Heart left ventricle (tissue), 16 donors: ENCODE measurements around the gene KRT32. TPM values are rescaled to one million over a fixed set of nuclear protein-coding genes. Genes with fewer than 3 reads are reported as not detected.

Source experiments
- ATAC-seq, 4 donors: fragments of 200-7000 bp; cut with Tn5 transposase; one replicate each; pipeline ENCODE4 v1.9.1; 2020 to 2022; ENCODE audit warnings: moderate library complexity in 4 of 4, mild to moderate bottlenecking in 3 of 4, moderate number of reproducible peaks in 1 of 4
- DNase-seq, 5 donors: peaks; one replicate each; pipeline ENCODE4 v3.0.0-alpha.2; 2020
- H3K27ac ChIP-seq, 12 donors: fragments of 200-600 bp; sonication (generic) in 4 of 12; one replicate each; pipeline versions ENCODE4 v1.5.0 to v1.8.0; 2016 to 2022; ENCODE audit warnings: mild to moderate bottlenecking in 2 of 12
- H3K27me3 ChIP-seq, 9 donors: fragments of 200-600 bp; sonication (generic) in 2 of 9; one replicate each; pipeline versions ENCODE4 v1.5.1 to v1.8.0; 2016 to 2022; ENCODE audit warnings: mild to moderate bottlenecking in 3 of 9
- H3K36me3 ChIP-seq, 9 donors: fragments of 200-600 bp; sonication (generic) in 2 of 9; one replicate each; pipeline versions ENCODE4 v1.5.0 to v1.8.0; 2018 to 2022; ENCODE audit warnings: mild to moderate bottlenecking in 2 of 9
- H3K4me1 ChIP-seq, 12 donors: fragments of 200-600 bp; sonication (generic) in 4 of 12; one replicate each; pipeline versions ENCODE4 v1.5.0 to v1.8.0; 2016 to 2022; ENCODE audit warnings: mild to moderate bottlenecking in 3 of 12
- H3K4me3 ChIP-seq, 12 donors: fragments of 200-600 bp; sonication (generic) in 4 of 12; one replicate each; pipeline versions ENCODE4 v1.5.0 to v1.8.0; 2017 to 2022; ENCODE audit warnings: mild to moderate bottlenecking in 9 of 12, moderate library complexity in 4 of 12
- H3K9me3 ChIP-seq, 12 donors: fragments of 200-600 bp; sonication (generic) in 4 of 12; one replicate each; pipeline versions ENCODE4 v1.5.0 to v1.8.0; 2016 to 2022; ENCODE audit warnings: mild to moderate bottlenecking in 1 of 12
- CTCF ChIP-seq, 12 donors: fragments of 200-600 bp; sonication (generic) in 4 of 12; IDR thresholded peaks; one replicate each; pipeline versions ENCODE4 v1.5.0 to v1.8.0; 2018 to 2022; ENCODE audit warnings: antibody characterized with exemption in 12 of 12, mild to moderate bottlenecking in 5 of 12
- POLR2A ChIP-seq, 2 donors: fragments of 450-650 bp; IDR thresholded peaks; one replicate each; pipeline ENCODE4 v1.6.1; 2017; ENCODE audit warnings: antibody characterized with exemption in 2 of 2, mild to moderate bottlenecking in 2 of 2, moderate library complexity in 2 of 2
- WGBS, 4 donors: extraction: QIAGEN DNeasy Blood & Tissue Kit in 2 of 4; methylation state at CpG; one replicate each; pipeline versions ENCODE4 v1.1.5 to v1.1.7; 2013 to 2018; 5-methylcytosine and 5-hydroxymethylcytosine counted together
- intact Hi-C, 10 donors: fragments of 100-400 bp; cut with DNase I; formaldehyde crosslinking; loops; one replicate each; pipeline versions ENCODE4 v1.11.1 to v1.14.2; 2022
- polyA plus RNA-seq, 2 donors: library from polyadenylated mRNA; stranded (reverse); fragments of 200-250 nt; gene quantifications; one replicate each; pipeline ENCODE4 v1.2.3, GENCODE V29; 2013
- total RNA-seq, 9 donors: library from RNA; depleted of rRNA in 2 of 9; stranded (reverse); fragments of >200 nt in 2 of 9; fragmentation: NEBNext Ultra II Directional in 3 of 9; extraction: Animal tissue kit (Norgen Biotek cat#: 25700) in 3 of 9; gene quantifications; one replicate each; pipeline versions ENCODE4 v1.1.0 to v1.2.4, GENCODE V29; 2016 to 2023
- donor health status: ischemic (EF 13 %, LVEDD 7.1; RV severe dilation, severe dysfunction).
- donor health status: healthy with polysubstance abuse.
- donor health status: DM: no; HTN: yes; CAD: no.
- donor health status: DM: no; HTN: no; CAD: no.
- donor health status: ischemic (EF 25% LVEDD 6.9; RV normal size, moderate dysfunction).
- donor health status: ischemic (EF 25% LVEDD 5.7; RV mildly dilated, moderate dysfunction).
- donor health status: healthy.
- donor health status: DM: yes; HTN: yes; CAD: no.
- donor health status: ischemic (EF 35%, LVEDD 5.7; RV mildly dilated, moderate dysfunction).
- donor health status: nonischemic (EF 11% LVEDD 7.7; RV severe dilation, severe dysfunction).
- donor health status: DM: yes; HTN: yes; CAD: no.
- donor health status: PGD.
- donor health status: ischemic (EF 29% LVEDD 5.4; RV normal size, mild dysfunction).
- donor health status: nonischemic (EF 23%, LVEDD 6.1; RV moderate dilation, normal function).

Gene KRT32
- total and polyA plus RNA-seq, 11 donors: 0.16 to 0.27 (median 0.21) TPM; not detected in 7

GRCh38 chr17:41483991-41484826 lies 17.0 kb upstream of the KRT32 start:
- peak in 2 of 4 donors; percentile 21 to 41 for ATAC-seq
- Histone ChIP-seq H3K36me3 (no peaks in the 10 kb centered on the region), H3K9me3 (no peaks in the 10 kb centered on the region), H3K27me3 (peaks cover 0 to 17% (median 3%) of the 10 kb centered on the region in 9 donors), H3K4me1 (no peaks in the 10 kb centered on the region), H3K27ac (no peak overlapping the region), H3K4me3 (no peak overlapping the region)
- TF ChIP-seq POLR2A (IDR thresholded peaks at IDR 0.05): no peak
- no peak for TF ChIP-seq CTCF (IDR thresholded peaks at IDR 0.05)
- intact Hi-C loops: no loop called here
- DNase-seq: no peak
- 43 to 57% (median 55%) methylated on average over 7 of the region's 7 CpGs for WGBS, 4 donors

- intact Hi-C loops: no loop called here
- 53 to 64% (median 56%) methylated on average over 9 of the region's 9 CpGs for WGBS, 4 donors
- no peak for ATAC-seq
- Histone ChIP-seq H3K27ac (no peak overlapping the region), H3K4me1 (no peaks in the 10 kb centered on the region), H3K4me3 (no peak overlapping the region), H3K36me3 (no peaks in the 10 kb centered on the region), H3K9me3 (no peaks in the 10 kb centered on the region), H3K27me3 (peaks cover 0 to 13% (median 3%) of the 10 kb centered on the region in 9 donors)
- DNase-seq: no peak
- TF ChIP-seq CTCF (IDR thresholded peaks at IDR 0.05): no peak
- TF ChIP-seq POLR2A (IDR thresholded peaks at IDR 0.05): no peak
Observed at GRCh38 chr17:41483531-41483930, 16.3 kb upstream of the KRT32 start.

- no peak within 1 kb of the TSS for H3K4me3 ChIP-seq
- H3K36me3 ChIP-seq: no peaks in the 10 kb centered on the region
- no peaks in the 10 kb centered on the region for H3K4me1 ChIP-seq
- peaks cover 0 to 12% (median 0%) of the 10 kb centered on the region in 9 donors for H3K27me3 ChIP-seq
- TF ChIP-seq POLR2A (IDR thresholded peaks at IDR 0.05) (no peak), CTCF (IDR thresholded peaks at IDR 0.05) (no peak)
- no peak for ATAC-seq
- intact Hi-C loops: no loop called here
- H3K27ac ChIP-seq: no peak within 1 kb of the TSS
- WGBS, 4 donors: 87 to 92% (median 90%) methylated on average over 2 of the region's 2 CpGs
- DNase-seq: no peak
- no peaks in the 10 kb centered on the region for H3K9me3 ChIP-seq
Observed at GRCh38 chr17:41481036-41481435, 13.8 kb upstream of the KRT32 start, which contains the start of gene KRT35. KRT35 (minus strand) TSS chr17:41481151; CDS start chr17:41481097, 54 bp downstream.

- Histone ChIP-seq H3K27me3 (peaks cover 0 to 12% (median 0%) of the 10 kb centered on the region in 9 donors), H3K27ac (no peak overlapping the region), H3K4me1 (peaks cover 0 to under 1% (median 0%) of the 10 kb centered on the region in 12 donors), H3K36me3 (no peaks in the 10 kb centered on the region), H3K4me3 (no peak overlapping the region), H3K9me3 (no peaks in the 10 kb centered on the region)
- no peak for DNase-seq
- 94 to 98% (median 96%) methylated on average over 9 to 10 of the region's 10 CpGs for WGBS, 4 donors
- intact Hi-C loops: no loop called here
- ATAC-seq: no peak
- TF ChIP-seq POLR2A (IDR thresholded peaks at IDR 0.05) (no peak), CTCF (IDR thresholded peaks at IDR 0.05) (no peak)
Observed at GRCh38 chr17:41480581-41480980, 13.4 kb upstream of the KRT32 start.
